CD4-positive, alpha-beta T cell treated with Interleukin-1 beta for 1 hour (primary cell): ENCODE measurements around the gene CISD3.
"Not testable (repeated sequence)": the region's sequence is repeated elsewhere in the genome, so short reads cannot be mapped to it uniquely, and the experiment has no call there.

Experiments used
- DNase-seq, 2 donors: peaks; one replicate each; pipeline ENCODE4 v3.0.0-alpha.2; 2020 to 2022

CISD3 gene

DNA sequence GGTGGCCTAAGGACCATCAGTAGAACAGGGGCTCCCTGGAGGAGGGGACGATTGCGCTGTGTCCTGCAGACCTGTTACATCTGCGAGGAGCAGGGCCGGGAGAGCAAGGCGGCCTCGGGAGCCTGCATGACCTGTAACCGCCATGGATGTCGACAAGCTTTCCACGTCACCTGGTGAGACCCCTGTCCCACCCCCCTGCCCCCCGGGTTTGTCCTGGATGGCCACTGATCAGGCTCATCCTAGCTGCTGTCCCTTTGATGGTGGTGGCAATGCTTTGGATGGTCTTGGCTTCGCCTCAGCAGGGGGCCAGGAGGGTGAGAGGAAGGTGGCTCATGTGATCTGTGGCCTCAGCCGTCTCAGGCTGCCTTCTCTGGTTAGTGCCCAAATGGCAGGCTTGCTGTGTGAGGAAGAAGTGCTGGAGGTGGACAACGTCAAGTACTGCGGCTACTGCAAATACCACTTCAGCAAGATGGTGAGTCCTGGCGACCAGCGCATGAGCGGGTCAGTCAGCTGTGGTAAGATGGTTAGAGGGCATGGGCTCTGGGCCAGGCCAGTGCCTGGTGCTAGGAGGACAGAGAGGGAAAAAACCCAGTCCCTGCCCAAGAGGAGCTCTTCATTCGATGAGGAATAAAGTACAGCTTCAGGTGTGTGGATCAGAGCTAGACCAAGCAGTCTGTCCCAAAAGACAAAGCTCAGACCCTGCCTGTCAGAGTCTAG lies 20.9 kb upstream of the CISD3 start:
- no peak for DNase-seq

- DNase-seq = no peak
Measured at GRCh38 chr17:38709864-38710603, 20.1 kb upstream of the CISD3 start.

GRCh38 chr17:38710604-38710962 lies 19.6 kb upstream of the CISD3 start:
- DNase-seq = no peak

GRCh38 chr17:38710985-38711384 lies 19.2 kb upstream of the CISD3 start:
- DNase-seq = no peak

GRCh38 chr17:38711792-38712571 lies 18.2 kb upstream of the CISD3 start:
- DNase-seq = no peak

DNA sequence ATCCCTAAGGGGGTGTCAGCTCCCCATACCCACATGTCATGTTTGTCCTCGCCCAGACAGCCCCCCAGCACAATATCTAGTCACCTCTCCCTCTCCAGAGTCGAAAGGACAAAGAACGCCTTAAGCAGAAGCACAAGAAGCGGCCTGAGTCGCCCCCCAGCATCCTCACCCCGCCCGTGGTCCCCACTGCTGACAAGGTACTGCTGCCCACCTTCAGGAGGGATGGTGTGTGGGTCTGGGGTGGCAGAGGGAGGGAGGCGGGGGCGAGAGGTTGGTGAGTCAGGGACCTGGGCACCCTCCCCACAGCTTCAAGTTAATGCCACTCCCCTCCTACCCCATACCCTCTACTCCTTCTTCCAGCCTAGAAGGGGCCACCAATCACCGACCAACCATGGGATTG lies 17.5 kb upstream of the CISD3 start:
- no peak for DNase-seq

DNA sequence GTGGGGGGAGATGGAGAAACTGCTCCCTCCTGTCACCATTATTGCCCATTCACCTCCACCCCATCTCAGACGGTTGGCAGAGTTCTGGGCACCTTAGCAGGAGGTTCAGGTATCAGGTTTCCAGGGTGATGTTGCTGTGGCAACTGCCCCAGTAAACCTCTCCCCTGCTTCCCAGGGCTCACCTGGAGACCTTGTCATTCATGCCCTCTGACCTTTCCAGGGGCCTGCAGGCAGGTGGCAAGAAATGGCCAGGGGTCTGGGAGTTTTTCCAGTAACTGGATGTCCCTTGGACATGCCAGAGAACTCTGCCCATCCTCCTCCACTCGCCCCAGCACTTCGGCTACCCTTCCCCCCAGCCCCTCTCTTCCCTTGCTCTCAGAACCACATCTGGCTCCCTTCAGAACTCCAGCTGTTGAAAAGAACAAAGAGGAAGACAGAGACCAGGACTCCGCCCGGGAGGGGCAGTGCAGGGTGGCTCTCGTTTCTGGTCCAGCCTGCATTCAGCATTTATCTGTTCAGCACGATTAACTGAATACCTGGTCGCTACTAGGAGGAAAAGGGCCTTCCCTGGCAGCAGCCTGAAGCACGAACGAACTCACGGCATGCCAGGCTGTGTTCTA lies 16.6 kb upstream of the CISD3 start:
- DNase-seq = no peak

GRCh38 chr17:38715216-38715943 lies 14.8 kb upstream of the CISD3 start:
- DNase-seq = no peak

GRCh38 chr17:38716368-38717005 lies 13.7 kb upstream of the CISD3 start:
- no peak for DNase-seq

- no peak for DNase-seq
Measured at GRCh38 chr17:38717139-38717745, 12.9 kb upstream of the CISD3 start.

- no peak for DNase-seq
Measured at GRCh38 chr17:38719289-38719942, 10.7 kb upstream of the CISD3 start.

GRCh38 chr17:38719943-38720641 lies 10.0 kb upstream of the CISD3 start:
- no peak for DNase-seq

GRCh38 chr17:38720941-38721340 lies 9.2 kb upstream of the CISD3 start:
- no peak for DNase-seq

DNA sequence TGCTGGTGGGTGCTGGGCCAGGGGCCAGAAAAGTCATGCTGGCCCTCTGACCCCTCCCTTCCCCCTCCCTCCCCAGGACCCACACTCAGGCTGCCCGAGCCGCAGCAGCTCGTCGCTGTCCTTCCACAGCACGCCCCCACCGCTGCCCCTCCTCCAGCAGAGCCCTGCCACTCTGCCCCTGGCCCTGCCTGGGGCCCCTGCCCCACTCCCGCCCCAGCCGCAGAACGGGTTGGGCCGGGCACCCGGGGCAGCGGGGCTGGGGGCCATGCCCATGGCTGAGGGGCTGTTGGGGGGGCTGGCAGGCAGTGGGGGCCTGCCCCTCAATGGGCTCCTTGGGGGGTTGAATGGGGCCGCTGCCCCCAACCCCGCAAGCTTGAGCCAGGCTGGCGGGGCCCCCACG lies 8.3 kb upstream of the CISD3 start:
- no peak for DNase-seq

GRCh38 chr17:38724337-38724988 lies 5.7 kb upstream of the CISD3 start:
- no peak for DNase-seq

- DNase-seq = no peak
Measured at GRCh38 chr17:38725066-38725465, 5.1 kb upstream of the CISD3 start.

DNA sequence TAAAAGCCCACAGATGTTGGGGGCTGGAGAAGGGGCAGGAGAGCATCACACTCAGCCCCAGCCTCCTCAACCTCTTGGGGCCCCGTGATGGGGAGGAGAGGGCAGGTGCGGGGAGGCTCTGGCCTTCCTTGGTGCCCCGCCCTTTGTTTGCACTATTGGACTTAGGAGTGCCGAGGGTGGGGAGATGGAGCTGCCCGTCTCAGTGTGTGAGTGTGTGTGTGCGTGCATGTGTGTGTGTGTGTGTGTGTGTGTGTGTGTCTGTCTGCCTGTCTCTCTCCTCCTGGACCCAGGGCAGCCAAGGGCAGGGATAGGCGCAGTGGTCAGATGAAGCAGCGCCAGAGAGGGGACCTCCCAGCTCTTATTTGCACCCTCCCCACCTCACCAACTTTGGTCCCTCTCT lies 4.0 kb upstream of the CISD3 start:
- not testable (repeated sequence) for DNase-seq

GRCh38 chr17:38727736-38728135 lies 2.4 kb upstream of the CISD3 start:
- DNase-seq = peak; percentile 53 to 66

GRCh38 chr17:38728290-38728831 lies 1.8 kb upstream of the CISD3 start:
- DNase-seq = peak; percentile 81 to 84
